T-helper 17 cell (primary cell): ENCODE data around the gene EVX1. TPM values are rescaled to one million over a fixed set of nuclear protein-coding genes. Genes with fewer than 3 reads are reported as not detected.

Experiments used
- ATAC-seq: fragments of 150-1000 bp; cut with Tn5 transposase; 2 replicates; pipeline ENCODE4 v1.10.0; 2021; ENCODE audit warnings: mild to moderate bottlenecking, moderate library complexity
- DNase-seq, 3 donors: peaks; one replicate each; pipeline versions ENCODE4 v3.0.0 to v3.0.0-alpha.2; 2020 to 2021
- H3K9me3 ChIP-seq: one replicate; pipeline ENCODE4 v1.7.0; 2013; ENCODE audit warnings: low read length, mild to moderate bottlenecking; ENCODE audit not compliant: control insufficient read depth, poor library complexity, severe bottlenecking
- H3K27ac Mint-ChIP-seq: one replicate; pipeline ENCODE4 v1.8.0; 2022; ENCODE audit warnings: mild to moderate bottlenecking, moderate library complexity, mixed read lengths
- H3K27me3 Mint-ChIP-seq: one replicate; pipeline ENCODE4 v1.8.0; 2022; ENCODE audit warnings: mixed read lengths
- H3K36me3 Mint-ChIP-seq: one replicate; pipeline ENCODE4 v1.8.0; 2022; ENCODE audit warnings: low read depth, mixed read lengths
- H3K4me1 Mint-ChIP-seq: one replicate; pipeline ENCODE4 v1.8.0; 2022; ENCODE audit warnings: mild to moderate bottlenecking, mixed read lengths
- H3K4me3 Mint-ChIP-seq: one replicate; pipeline ENCODE4 v1.8.0; 2022; ENCODE audit warnings: mild to moderate bottlenecking, moderate library complexity, mixed read lengths
- total RNA-seq, 4 donors: library from RNA in 2 of 4; stranded (reverse) in 2 of 4; gene quantifications; one replicate each; pipeline ENCODE4 v1.2.3 and lab custom pipeline; 2022 to 2026

Gene EVX1
- total RNA-seq, 2 donors from 2014 or later: 0.21 TPM; not detected in 1

DNA sequence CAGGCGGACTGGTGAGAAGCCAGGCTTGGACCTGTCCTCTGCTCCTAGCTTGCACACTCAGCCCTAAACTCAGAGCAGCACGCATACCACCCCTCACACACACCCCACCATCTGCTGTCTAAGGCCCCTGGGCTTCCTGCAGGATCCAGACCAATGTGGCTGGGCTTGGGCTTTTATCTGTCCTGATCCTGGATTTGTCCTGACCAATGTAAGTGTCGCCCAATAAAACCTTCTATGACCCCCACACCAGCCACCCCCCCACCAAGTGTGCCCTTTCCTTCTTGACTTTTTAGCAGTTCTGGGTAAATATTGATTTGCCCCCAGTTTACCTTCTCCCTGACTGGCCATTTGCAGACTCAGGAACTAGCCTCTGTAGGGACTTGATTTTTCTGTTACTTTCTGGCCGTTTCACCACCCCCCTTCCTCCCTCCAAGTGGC, 41.0 kb upstream of the EVX1 start:
- peaks cover 82% of the 10 kb centered on the region for H3K27me3 Mint-ChIP-seq
- H3K4me3 Mint-ChIP-seq: peak overlapping the region; percentile 92
- no peak overlapping the region for H3K27ac Mint-ChIP-seq
- H3K4me1 Mint-ChIP-seq: peaks cover 41% of the 10 kb centered on the region
- H3K36me3 Mint-ChIP-seq: peaks cover 6% of the 10 kb centered on the region
- ATAC-seq (no peak), DNase-seq (no peak)
- no peaks in the 10 kb centered on the region for H3K9me3 ChIP-seq

DNA sequence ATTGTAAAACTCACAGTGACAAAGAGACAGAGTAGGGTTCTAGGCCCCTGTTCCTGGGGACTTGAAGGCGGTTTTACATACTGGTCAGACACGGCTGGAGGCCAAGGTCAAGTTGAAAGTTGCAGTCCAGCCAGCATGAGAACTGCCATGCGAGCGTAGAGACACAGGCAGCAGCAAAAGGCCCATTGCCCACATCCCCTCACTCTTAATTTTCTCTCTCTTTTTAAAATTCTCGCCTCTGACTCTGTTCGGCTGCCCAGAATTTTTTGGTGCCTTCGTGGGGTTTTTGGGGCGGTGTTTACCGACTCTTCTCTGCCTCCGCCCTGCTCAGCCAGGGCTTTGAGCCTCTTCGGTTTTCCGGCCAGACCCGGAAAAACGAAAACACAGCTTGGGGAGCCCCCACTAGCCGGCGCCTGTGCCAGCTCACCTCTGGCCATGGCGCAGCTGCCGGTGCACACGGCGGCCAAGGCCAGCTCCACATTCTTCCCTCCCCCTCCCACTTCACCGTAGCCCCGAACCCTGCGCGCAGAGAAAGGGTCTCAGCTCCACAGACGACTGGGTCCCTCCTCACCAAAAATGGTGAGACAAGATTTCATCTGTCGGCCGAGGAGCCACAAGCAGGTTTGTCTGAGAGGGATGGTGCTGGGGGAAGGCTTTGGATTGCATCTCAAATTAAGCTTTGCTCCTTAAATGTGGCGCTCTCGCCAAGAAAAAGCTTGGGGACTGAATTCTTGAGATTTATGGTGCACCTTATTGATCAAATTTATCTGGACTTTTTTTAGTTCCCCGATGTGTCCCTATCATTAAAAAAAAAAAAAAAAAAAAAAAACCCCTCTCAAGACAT, 40.4 kb upstream of the EVX1 start:
- peak overlapping the region; percentile 15 for H3K4me3 Mint-ChIP-seq

DNA sequence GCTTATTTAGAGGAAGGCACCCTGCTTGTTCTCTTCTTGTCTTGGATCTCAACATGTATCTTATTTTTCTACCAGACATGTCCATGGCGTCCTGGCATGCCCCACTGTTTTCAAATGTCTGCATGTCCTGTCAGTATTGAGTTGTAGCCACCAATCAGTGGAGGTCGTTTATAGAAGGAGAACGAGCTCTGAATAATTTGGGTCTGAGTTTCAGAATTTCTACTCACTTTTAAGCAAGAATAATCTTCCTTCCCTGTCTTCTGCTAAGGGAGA, 39.8 kb upstream of the EVX1 start:
- Mint-ChIP-seq H3K4me3 (no peak overlapping the region), H3K27ac (no peak overlapping the region), H3K36me3 (peaks cover 4% of the 10 kb centered on the region), H3K4me1 (peaks cover 41% of the 10 kb centered on the region), H3K27me3 (peaks cover 87% of the 10 kb centered on the region)
- ATAC-seq: no peak
- no peaks in the 10 kb centered on the region for H3K9me3 ChIP-seq
- DNase-seq: no peak

More for the DNA sequence above, 40.4 kb upstream of the EVX1 start:
- Mint-ChIP-seq H3K36me3 (peaks cover 6% of the 10 kb centered on the region), H3K4me1 (peaks cover 41% of the 10 kb centered on the region), H3K27me3 (peaks cover 87% of the 10 kb centered on the region), H3K27ac (no peak overlapping the region)
- no peaks in the 10 kb centered on the region for H3K9me3 ChIP-seq
- DNase-seq: no peak
- ATAC-seq: no peak

DNA sequence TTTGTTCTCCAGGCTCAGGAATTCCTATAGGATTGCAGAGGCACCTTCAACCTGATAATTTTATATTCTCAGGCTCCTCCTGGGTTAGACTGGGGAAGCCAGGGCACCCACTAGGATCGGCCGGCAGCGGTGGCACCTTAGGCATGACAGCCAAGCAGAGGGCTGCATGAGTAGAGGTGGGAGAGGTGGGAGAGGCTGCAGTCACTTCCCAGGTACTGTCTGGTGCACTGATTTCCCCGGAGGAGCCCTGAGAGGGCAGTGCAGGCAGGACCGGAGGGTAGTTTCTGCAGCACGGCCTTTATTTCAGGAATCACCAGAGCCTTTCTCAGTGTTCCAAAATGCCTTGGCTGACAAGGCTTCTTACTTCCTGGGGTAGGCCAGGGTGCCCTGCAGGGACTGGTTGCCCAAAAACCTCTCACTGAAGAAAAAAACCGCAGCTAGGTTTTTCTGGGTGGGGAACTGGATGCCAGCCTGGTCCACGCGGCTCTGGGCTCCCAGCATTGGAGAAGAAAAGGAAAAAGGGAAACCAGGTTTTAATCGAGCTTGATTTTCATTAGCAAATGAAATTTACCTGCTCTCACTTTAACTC, 39.1 kb upstream of the EVX1 start:
- H3K4me1 Mint-ChIP-seq: peaks cover 36% of the 10 kb centered on the region
- DNase-seq: no peak
- peaks cover 87% of the 10 kb centered on the region for H3K27me3 Mint-ChIP-seq
- ATAC-seq: no peak
- H3K9me3 ChIP-seq: no peaks in the 10 kb centered on the region
- H3K27ac Mint-ChIP-seq: no peak overlapping the region
- no peak overlapping the region for H3K4me3 Mint-ChIP-seq
- peaks cover 4% of the 10 kb centered on the region for H3K36me3 Mint-ChIP-seq

DNA sequence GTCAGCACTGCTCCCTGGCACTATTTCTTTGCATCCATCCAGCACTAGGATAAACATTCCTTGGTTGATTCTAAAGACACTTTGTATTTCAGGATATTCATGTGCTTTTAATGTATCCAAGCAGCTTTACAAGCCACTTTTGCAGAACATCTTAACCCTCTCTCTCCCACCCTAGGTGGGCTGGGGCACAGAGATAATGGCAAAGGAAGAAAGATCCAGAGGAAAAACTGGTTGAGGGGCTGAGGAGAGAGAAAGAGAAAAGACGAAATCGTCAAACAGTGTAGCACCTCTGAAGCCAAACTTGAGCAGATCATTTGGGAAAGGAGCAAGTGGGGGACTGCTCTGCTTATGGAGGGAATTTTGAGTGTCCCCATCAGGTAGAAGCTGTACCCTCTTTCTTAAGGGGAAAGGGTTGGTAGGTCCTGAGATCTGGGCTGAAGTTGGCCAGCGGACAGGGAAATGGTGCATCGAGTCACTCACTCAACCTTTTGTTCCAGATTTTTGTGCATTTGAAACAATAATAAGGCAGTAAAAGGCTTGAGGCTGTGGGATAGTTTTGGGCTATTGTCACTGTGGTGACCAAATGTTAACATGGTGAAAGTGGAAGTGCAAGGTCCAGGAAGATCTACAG, 38.5 kb upstream of the EVX1 start:
- H3K4me3 Mint-ChIP-seq: no peak overlapping the region
- DNase-seq (no peak), ATAC-seq (no peak)
- no peaks in the 10 kb centered on the region for H3K9me3 ChIP-seq
- no peak overlapping the region for H3K27ac Mint-ChIP-seq
- peaks cover 32% of the 10 kb centered on the region for H3K4me1 Mint-ChIP-seq
- peaks cover 2% of the 10 kb centered on the region for H3K36me3 Mint-ChIP-seq
- peaks cover 87% of the 10 kb centered on the region for H3K27me3 Mint-ChIP-seq

DNA sequence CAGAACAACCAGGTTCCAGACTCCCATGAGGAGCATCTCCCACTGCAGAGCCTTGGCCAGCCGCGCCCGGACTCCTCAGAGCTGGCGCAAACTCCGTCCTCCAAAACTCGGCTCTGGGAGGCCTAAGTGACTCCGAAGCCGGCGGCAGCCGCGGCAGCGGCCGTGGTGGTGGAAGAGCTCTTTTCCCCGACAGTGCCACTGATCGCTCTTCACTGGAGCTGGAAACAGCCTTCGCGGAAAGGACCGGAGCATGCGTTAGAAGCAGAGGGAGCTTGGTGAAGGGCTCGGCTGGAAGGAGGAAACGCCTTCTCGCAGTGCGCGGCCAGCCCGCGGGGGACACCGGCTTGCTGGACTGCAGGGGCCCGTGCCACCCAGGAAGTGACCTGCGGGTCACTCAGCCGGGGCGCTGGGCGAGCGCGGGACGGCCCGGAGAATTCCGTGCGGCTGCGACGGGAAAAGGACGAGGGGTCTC, 37.7 kb upstream of the EVX1 start:
- ATAC-seq (no peak), DNase-seq (no peak)
- H3K27ac Mint-ChIP-seq: no peak overlapping the region
- peaks cover under 1% of the 10 kb centered on the region for H3K36me3 Mint-ChIP-seq
- H3K4me1 Mint-ChIP-seq: peaks cover 30% of the 10 kb centered on the region
- H3K27me3 Mint-ChIP-seq: peaks cover 94% of the 10 kb centered on the region
- peak overlapping the region; percentile 73 for H3K4me3 Mint-ChIP-seq
- no peaks in the 10 kb centered on the region for H3K9me3 ChIP-seq

DNA sequence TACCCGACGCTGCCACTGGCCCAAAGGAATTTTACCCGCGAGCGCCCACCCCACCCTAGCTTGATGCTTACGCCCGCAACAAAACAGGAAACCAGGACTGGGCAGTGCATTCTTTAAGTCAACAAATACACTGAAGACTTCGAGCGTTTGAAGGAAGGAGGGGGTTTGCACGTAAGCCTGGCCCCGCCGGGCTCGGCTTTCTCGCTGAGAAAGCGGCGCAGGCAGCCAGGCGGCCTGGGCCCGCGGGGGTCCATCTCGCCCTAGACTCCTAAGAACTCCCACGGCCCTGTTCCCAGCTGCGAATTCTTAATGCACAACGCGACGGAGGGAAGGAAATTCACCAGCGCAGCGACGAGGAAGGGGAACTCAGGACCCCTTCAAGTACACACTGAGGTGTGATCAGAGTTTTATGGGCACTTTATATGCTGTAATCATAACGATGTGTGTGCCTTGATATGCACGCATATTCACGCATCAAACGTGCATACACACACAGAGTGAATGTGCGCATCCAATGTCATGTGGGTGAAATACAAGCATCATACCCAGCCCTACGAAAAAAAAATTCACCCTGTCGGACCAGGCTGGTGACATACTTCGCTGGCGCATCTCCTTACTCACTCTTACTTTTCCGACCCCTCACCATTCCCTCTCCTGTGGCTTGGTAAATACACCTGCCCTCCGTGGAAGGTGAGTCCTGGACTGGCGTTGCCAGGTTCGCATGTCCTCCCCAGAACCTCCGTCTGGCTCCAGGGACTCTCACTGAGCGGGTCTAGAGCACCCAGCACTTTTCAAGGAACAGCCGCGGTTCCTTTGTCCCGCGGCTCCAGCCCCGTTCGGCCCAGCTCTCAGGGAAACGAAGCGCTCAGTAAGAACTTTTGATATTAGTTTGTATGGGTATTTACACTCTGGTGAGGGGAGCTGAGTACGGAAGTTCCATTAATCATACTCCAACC, 37.0 kb upstream of the EVX1 start:
- ATAC-seq (no peak), DNase-seq (no peak)
- Mint-ChIP-seq H3K27me3 (peaks cover 98% of the 10 kb centered on the region), H3K27ac (no peak overlapping the region), H3K36me3 (no peaks in the 10 kb centered on the region), H3K4me1 (peaks cover 31% of the 10 kb centered on the region), H3K4me3 (peak overlapping the region; percentile 33)
- H3K9me3 ChIP-seq: no peaks in the 10 kb centered on the region

DNA sequence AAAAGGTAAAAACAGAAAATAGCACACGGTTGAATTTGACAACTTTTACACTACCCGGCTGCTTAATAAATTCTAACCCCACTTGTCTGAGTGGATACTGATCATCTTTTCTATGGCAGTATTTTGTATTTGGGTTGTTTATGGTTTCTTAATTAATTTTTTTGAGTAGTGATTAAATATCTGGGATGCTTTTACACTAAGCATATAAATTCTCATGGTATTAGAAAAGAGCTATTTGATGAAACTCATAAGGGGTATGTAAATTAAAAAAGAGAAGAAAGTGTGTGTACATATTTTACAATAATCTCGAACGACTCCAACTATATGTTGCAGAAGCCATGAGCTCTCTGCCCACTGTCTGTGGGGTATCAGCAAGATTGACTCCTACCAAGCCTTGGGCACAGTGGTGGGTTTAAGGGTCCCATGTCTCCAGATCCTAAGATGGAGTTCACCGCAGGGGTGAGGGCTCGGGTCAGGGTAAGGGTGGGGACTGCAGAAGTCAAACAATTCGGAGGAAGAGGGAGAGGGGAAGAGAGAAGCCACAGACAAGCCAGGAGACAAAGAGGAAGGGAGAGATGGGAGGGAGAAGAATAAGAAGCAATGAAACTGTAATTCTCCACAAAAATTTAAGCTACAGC, 35.1 kb upstream of the EVX1 start:
- Mint-ChIP-seq H3K27me3 (peaks cover 98% of the 10 kb centered on the region), H3K27ac (peak overlapping the region; percentile 47), H3K36me3 (no peaks in the 10 kb centered on the region), H3K4me3 (no peak overlapping the region), H3K4me1 (peaks cover 20% of the 10 kb centered on the region)
- DNase-seq: no peak
- no peaks in the 10 kb centered on the region for H3K9me3 ChIP-seq
- no peak for ATAC-seq

DNA sequence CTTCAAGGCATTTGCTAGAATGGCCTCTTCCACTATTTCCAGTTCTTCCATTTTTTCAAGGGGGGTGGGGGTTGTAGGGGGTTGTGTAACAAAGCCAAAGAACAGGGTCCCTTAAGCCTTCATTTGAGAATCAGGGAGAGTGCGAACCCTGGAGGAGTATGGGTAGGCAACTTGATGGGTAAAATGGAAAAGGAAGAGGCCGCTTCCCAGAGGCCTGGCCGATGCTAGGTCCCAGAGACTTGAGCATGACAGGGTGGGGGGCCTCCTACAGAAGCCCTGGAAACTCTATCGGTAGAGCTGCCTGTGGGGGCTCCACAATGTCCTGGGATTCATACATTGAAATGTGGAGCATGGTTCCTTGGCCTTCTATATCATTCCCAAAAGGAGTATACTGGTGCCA, 33.6 kb upstream of the EVX1 start:
- peaks cover 25% of the 10 kb centered on the region for H3K4me1 Mint-ChIP-seq
- ATAC-seq: no peak
- H3K9me3 ChIP-seq: no peaks in the 10 kb centered on the region

DNA sequence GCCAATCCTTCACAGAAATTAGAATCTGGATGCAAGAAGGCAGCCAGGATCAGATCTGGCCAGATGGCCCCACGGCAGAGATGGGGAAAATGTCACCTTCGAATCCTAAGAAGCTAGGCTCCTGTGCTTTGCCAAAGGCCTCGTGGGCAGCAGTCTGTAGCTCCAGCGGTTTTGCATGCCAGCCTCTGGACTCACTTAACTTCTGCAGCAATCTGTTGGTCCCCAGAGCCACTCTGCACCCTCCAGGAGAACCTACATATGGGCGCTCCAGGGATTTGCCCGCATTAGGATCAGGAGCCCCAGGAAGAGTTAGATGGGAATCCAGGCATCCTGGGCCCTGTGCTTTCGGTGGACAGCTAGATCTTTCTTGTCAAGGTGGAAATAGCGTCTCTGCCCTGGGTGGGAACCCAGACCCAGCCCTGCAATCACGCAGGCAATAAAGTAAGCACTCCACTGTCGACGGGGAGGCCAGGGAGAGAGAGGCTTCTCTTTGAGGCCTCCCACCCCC, 32.6 kb upstream of the EVX1 start:
- H3K27me3 Mint-ChIP-seq: peaks cover 97% of the 10 kb centered on the region
- no peak for ATAC-seq
- H3K4me1 Mint-ChIP-seq: peaks cover 20% of the 10 kb centered on the region
- peak overlapping the region; percentile 58 for H3K4me3 Mint-ChIP-seq
- H3K36me3 Mint-ChIP-seq: no peaks in the 10 kb centered on the region
- no peaks in the 10 kb centered on the region for H3K9me3 ChIP-seq
- no peak overlapping the region for H3K27ac Mint-ChIP-seq
- no peak for DNase-seq

More for the DNA sequence above, 33.6 kb upstream of the EVX1 start:
- no peak overlapping the region for H3K27ac Mint-ChIP-seq
- H3K27me3 Mint-ChIP-seq: peaks cover 97% of the 10 kb centered on the region
- no peak overlapping the region for H3K4me3 Mint-ChIP-seq
- H3K36me3 Mint-ChIP-seq: no peaks in the 10 kb centered on the region
- no peak for DNase-seq

DNA sequence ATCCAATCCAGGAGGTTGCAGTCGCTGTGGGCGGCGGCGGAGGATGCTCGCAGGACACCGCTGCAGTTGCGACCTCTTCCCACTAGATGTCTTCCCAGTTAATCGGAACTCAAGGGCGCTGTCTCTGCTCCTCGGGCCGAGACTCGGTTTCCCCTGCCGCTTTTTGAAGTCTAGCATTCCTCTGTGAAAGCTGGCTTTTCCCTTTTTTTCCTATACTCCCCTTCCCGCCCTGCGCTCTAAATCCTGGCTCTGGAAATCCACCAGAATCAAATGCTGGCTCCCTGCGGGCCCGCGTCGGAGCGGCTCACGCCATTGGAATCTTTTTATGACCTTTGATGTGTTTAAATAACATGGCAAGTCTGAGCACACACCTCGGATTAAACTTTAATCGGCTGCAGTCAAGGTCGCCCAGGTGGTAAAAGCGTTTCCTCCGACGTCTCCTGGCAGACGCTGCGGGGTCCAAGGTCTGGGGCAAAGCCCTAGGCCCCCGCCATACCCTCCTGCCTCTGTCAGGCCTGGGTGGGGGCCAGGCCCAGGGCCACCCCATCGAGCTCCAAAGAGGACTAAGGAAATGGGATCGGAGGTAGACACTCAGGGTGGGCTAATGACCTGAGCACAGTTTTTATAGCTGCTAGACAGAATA, 32.0 kb upstream of the EVX1 start:
- H3K36me3 Mint-ChIP-seq: no peaks in the 10 kb centered on the region
- no peak overlapping the region for H3K27ac Mint-ChIP-seq
- peaks cover 19% of the 10 kb centered on the region for H3K4me1 Mint-ChIP-seq
- H3K4me3 Mint-ChIP-seq: peak overlapping the region; percentile 58
- peaks cover 97% of the 10 kb centered on the region for H3K27me3 Mint-ChIP-seq
- H3K9me3 ChIP-seq: no peaks in the 10 kb centered on the region
- peak in 1 of 3 donors; percentile 32 for DNase-seq
- ATAC-seq: peak; percentile 74

DNA sequence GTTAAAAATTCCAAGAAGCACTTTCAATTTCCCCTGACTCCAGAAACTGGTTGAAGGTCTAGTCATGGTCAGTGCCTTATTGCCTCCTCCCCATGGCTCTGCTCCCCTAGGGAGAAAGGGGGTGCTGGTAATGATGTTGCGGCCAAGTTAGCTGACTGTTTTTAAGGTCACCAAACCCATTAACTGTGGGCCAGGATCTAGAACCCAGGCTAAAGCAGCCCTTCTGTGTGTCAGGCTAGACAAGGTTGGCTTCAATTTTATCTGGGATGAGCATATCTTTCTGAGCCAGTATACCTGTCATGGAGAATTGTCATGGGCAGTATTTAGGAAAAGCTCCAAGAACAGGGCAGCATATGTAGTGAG, 31.5 kb upstream of the EVX1 start:
- H3K27me3 Mint-ChIP-seq: peaks cover 97% of the 10 kb centered on the region
- ATAC-seq: no peak
- H3K9me3 ChIP-seq: no peaks in the 10 kb centered on the region
- H3K36me3 Mint-ChIP-seq: no peaks in the 10 kb centered on the region
- H3K4me1 Mint-ChIP-seq: peaks cover 16% of the 10 kb centered on the region
- no peak overlapping the region for H3K4me3 Mint-ChIP-seq
- H3K27ac Mint-ChIP-seq: no peak overlapping the region
- no peak for DNase-seq
